Endodermal cell (in vitro differentiated cells): ENCODE measurements around the gene URM1. TPM values are rescaled to one million over a fixed set of nuclear protein-coding genes. Genes with fewer than 3 reads are reported as not detected.
"Not testable (repeated sequence)": the region's sequence is repeated elsewhere in the genome, so short reads cannot be mapped to it uniquely, and the experiment has no call there.

Source experiments
- DNase-seq: peaks from one replicate; pipeline ENCODE4 v3.0.0-alpha.2; 2017
- H3K27ac ChIP-seq: 2 replicates; pipeline ENCODE4 v1.5.1; 2013; ENCODE audit warnings: mild to moderate bottlenecking, low read depth, low read length, moderate library complexity
- H3K27me3 ChIP-seq: 2 replicates; pipeline ENCODE4 v1.6.1; 2013; ENCODE audit warnings: mild to moderate bottlenecking, low read length, moderate library complexity; ENCODE audit not compliant: insufficient read depth, control insufficient read depth, poor library complexity, severe bottlenecking
- H3K36me3 ChIP-seq: 2 replicates; pipeline ENCODE4 v1.7.0; 2013; ENCODE audit warnings: mild to moderate bottlenecking, low read length, moderate library complexity; ENCODE audit not compliant: control insufficient read depth, insufficient read depth
- H3K4me1 ChIP-seq: one replicate; pipeline ENCODE4 v1.7.0; 2013; ENCODE audit warnings: low read length; ENCODE audit not compliant: control insufficient read depth, insufficient read depth
- H3K4me3 ChIP-seq: 2 replicates; pipeline ENCODE4 v1.5.1; 2013; ENCODE audit warnings: mild to moderate bottlenecking, low read length, moderate library complexity
- H3K9ac ChIP-seq: 2 replicates; pipeline ENCODE4 v1.6.1; 2013; ENCODE audit warnings: mild to moderate bottlenecking, low read length, moderate library complexity; ENCODE audit not compliant: poor library complexity, severe bottlenecking; ENCODE audit errors: extremely low read depth
- H3K9me3 ChIP-seq: 2 replicates; pipeline ENCODE4 v1.6.1; 2013; ENCODE audit warnings: mild to moderate bottlenecking, low read length, moderate library complexity; ENCODE audit not compliant: control insufficient read depth
- H3K27ac Mint-ChIP-seq: 2 replicates; pipeline ENCODE4 v1.8.0; 2020; ENCODE audit warnings: mixed read lengths
- H3K27me3 Mint-ChIP-seq: 2 replicates; pipeline ENCODE4 v1.8.0; 2021; ENCODE audit warnings: mild to moderate bottlenecking, mixed read lengths; ENCODE audit not compliant: insufficient read depth
- H3K36me3 Mint-ChIP-seq: 2 replicates; pipeline ENCODE4 v1.8.0; 2020; ENCODE audit warnings: low read depth, mixed read lengths
- H3K4me1 Mint-ChIP-seq: 2 replicates; pipeline ENCODE4 v1.8.0; 2020; ENCODE audit warnings: mixed read lengths
- H3K4me3 Mint-ChIP-seq: 2 replicates; pipeline ENCODE4 v1.8.0; 2020; ENCODE audit warnings: mild to moderate bottlenecking, moderate library complexity, mixed read lengths
- H3K9me3 Mint-ChIP-seq: 2 replicates; pipeline ENCODE4 v1.8.0; 2020; ENCODE audit warnings: mild to moderate bottlenecking, mixed read lengths
- WGBS, 2 experiments: methylation state at CpG; one replicate each; pipeline versions ENCODE4 v1.1.5 to v1.1.7; 2013; ENCODE audit warnings: missing lambda C conversion rate in 2 of 2, mixed read lengths in 1 of 2; ENCODE audit not compliant: insufficient coverage in 1 of 2, insufficient read length in 1 of 2; 5-methylcytosine and 5-hydroxymethylcytosine counted together
- total RNA-seq, 2 donors: library from RNA; stranded (reverse); fragmentation: NEBNext Ultra II Directional in 1 of 2; extraction: Animal tissue kit (Norgen Biotek cat#: 25700) in 1 of 2; gene quantifications; 2 replicates in 1 of 2; 3 replicates in 1 of 2; pipeline ENCODE4 v1.2.1, GENCODE V29; 2021
- TF ChIP-seq, protein P1 (sequence below): fragments of 200-600 bp; sonication (generic); conservative IDR thresholded peaks from 2 replicates; pipeline ENCODE4 v1.5.0; 2021; ENCODE audit warnings: antibody characterized with exemption, mild to moderate bottlenecking

URM1 gene
- total RNA-seq, 2 donors from 2014 or later = 51.5 to 60.4 TPM

DNA sequence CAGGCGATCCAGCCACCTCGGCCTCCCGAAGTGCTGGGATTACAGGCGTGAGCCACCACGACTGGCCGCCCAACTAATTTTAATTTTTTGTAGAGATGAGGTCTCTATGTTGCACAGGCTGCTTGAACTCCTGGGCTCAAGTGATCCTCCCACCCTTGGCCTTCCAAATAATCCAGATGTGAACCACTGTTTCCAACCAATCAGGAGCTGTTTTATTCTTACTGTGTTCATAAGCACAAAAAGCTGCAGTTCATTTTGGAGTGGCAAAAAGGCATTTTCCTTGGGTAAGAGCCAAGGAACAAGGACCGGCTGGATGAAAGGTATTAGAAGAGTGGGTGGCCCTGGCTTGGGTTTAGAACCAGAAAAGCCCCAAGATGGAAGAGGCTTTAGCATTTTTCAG lies 36.0 kb upstream of the URM1 start:
- TF ChIP-seq, protein P1, sequence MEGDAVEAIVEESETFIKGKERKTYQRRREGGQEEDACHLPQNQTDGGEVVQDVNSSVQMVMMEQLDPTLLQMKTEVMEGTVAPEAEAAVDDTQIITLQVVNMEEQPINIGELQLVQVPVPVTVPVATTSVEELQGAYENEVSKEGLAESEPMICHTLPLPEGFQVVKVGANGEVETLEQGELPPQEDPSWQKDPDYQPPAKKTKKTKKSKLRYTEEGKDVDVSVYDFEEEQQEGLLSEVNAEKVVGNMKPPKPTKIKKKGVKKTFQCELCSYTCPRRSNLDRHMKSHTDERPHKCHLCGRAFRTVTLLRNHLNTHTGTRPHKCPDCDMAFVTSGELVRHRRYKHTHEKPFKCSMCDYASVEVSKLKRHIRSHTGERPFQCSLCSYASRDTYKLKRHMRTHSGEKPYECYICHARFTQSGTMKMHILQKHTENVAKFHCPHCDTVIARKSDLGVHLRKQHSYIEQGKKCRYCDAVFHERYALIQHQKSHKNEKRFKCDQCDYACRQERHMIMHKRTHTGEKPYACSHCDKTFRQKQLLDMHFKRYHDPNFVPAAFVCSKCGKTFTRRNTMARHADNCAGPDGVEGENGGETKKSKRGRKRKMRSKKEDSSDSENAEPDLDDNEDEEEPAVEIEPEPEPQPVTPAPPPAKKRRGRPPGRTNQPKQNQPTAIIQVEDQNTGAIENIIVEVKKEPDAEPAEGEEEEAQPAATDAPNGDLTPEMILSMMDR = no peak
- no peak overlapping the region for H3K4me3 ChIP-seq
- H3K9me3 ChIP-seq = no peaks in the 10 kb centered on the region
- peaks cover 15% of the 10 kb centered on the region for H3K36me3 ChIP-seq
- no peak overlapping the region for H3K9ac ChIP-seq
- no peak overlapping the region for H3K27ac Mint-ChIP-seq
- no peaks in the 10 kb centered on the region for H3K27me3 Mint-ChIP-seq
- no peaks in the 10 kb centered on the region for H3K4me1 Mint-ChIP-seq
- no peak overlapping the region for H3K27ac ChIP-seq
- H3K4me1 ChIP-seq = no peaks in the 10 kb centered on the region
- no peak for DNase-seq
- H3K9me3 Mint-ChIP-seq = no peaks in the 10 kb centered on the region
- H3K27me3 ChIP-seq = no peaks in the 10 kb centered on the region
- H3K36me3 Mint-ChIP-seq = peaks cover 29% of the 10 kb centered on the region
- 93 to 98% methylated on average over 7 of the region's 7 CpGs for WGBS, 2 experiments
- H3K4me3 Mint-ChIP-seq = no peak overlapping the region

GRCh38 chr9:128335914-128336313 lies 35.3 kb upstream of the URM1 start:
- no peaks in the 10 kb centered on the region for H3K9me3 ChIP-seq
- H3K27me3 Mint-ChIP-seq = no peaks in the 10 kb centered on the region
- H3K36me3 Mint-ChIP-seq = peaks cover 29% of the 10 kb centered on the region
- no peaks in the 10 kb centered on the region for H3K27me3 ChIP-seq
- DNase-seq = no peak
- H3K27ac ChIP-seq = no peak overlapping the region
- H3K4me1 Mint-ChIP-seq = no peaks in the 10 kb centered on the region
- no peak overlapping the region for H3K4me3 Mint-ChIP-seq
- peaks cover 15% of the 10 kb centered on the region for H3K36me3 ChIP-seq
- no peaks in the 10 kb centered on the region for H3K9me3 Mint-ChIP-seq
- H3K4me3 ChIP-seq = no peak overlapping the region
- H3K27ac Mint-ChIP-seq = no peak overlapping the region
- no peak overlapping the region for H3K9ac ChIP-seq
- WGBS, 2 experiments = 93 to 100% methylated on average over 1 to 2 of the region's 2 CpGs
- TF ChIP-seq, protein P1 = no peak
- H3K4me1 ChIP-seq = no peaks in the 10 kb centered on the region

DNA sequence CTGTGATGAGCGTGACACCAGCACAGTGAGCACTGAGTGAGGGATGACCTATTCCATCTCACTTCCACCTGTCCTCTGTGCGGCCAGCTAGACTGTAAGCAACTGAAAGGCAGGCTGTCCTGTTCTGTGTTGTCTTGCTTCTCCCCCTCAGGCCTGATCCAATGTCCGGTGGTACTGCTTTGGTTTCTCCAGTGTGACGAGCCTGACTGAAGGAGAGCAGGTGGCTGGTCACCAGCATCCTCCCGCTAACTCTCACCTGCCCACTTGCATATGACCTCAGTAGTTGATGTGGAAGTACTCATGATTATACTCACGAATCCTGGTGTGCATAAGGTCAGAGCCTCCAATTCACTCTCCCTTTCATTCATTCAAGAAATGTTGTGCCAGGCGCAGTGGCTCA lies 33.2 kb upstream of the URM1 start:
- Mint-ChIP-seq H3K36me3 (peaks cover 13% of the 10 kb centered on the region), H3K4me1 (peaks cover 3% of the 10 kb centered on the region), H3K4me3 (no peak overlapping the region), H3K9me3 (no peaks in the 10 kb centered on the region), H3K27ac (no peak overlapping the region), H3K27me3 (no peaks in the 10 kb centered on the region)
- H3K36me3 ChIP-seq = peaks cover 7% of the 10 kb centered on the region
- H3K9me3 ChIP-seq = no peaks in the 10 kb centered on the region
- TF ChIP-seq, protein P1 = no peak
- H3K9ac ChIP-seq = no peak overlapping the region
- 90 to 97% methylated on average over 4 to 7 of the region's 7 CpGs for WGBS, 2 experiments
- H3K27ac ChIP-seq = no peak overlapping the region
- DNase-seq = no peak
- H3K4me3 ChIP-seq = no peak overlapping the region
- no peaks in the 10 kb centered on the region for H3K4me1 ChIP-seq
- H3K27me3 ChIP-seq = no peaks in the 10 kb centered on the region

DNA sequence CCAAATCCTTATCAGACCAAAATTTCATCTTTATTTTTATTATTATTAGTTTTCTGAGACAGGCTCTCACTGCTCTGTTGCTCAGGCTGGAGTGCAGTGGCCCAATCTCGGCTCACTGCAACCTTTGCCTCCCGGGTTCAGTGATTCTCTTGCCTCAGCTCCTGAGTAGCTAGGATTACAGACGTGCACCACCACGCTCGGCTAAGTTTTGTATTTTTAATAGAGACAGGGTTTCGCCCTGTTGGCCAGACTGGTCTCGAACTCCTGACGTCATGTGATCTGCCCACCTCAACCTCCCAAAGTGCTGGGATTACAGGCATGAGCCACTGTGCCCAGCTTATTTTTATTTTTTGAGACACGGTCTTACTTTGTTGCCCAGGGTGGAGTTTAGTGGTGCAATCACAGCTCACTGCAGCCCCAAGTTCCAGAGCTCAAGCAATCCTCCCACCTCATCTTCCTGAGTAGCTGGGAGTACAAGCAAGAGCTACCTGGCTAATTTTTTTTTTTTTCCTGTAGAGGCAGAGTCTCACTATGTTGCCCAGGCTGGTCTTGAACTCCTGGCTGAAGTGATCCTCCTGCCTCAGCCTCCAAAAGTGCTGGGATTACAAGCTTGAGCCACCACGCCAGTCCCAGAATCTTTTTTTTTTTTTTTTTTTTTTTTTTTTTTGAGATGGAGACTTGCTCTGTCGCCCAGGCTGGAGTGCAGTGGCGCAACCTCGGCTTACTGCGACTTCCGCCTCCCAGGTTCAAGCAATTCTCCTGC lies 32.1 kb upstream of the URM1 start:
- not testable (repeated sequence) for H3K9ac ChIP-seq, H3K27ac ChIP-seq, H3K27me3 Mint-ChIP-seq, H3K9me3 ChIP-seq, DNase-seq, H3K4me1 Mint-ChIP-seq, H3K27me3 ChIP-seq, H3K9me3 Mint-ChIP-seq, H3K4me1 ChIP-seq, H3K4me3 ChIP-seq, H3K27ac Mint-ChIP-seq
- WGBS, 2 experiments = 94 to 97% methylated on average over 12 to 15 of the region's 15 CpGs
- Mint-ChIP-seq H3K4me3 (peak overlapping the region; percentile 77), H3K36me3 (peaks cover 13% of the 10 kb centered on the region)
- peaks cover 13% of the 10 kb centered on the region for H3K36me3 ChIP-seq
